Neural cell (in vitro differentiated cells): ENCODE results near the gene TNFRSF8.

ENCODE experiments used
- CTCF ChIP-seq: fragments of 450-650 bp; IDR thresholded peaks from 2 replicates; pipeline ENCODE4 v1.5.1; 2014; ENCODE audit warnings: antibody characterized with exemption, mild to moderate bottlenecking, moderate library complexity; ENCODE audit not compliant: poor library complexity, severe bottlenecking
- EP300 ChIP-seq: fragments of 450-650 bp; conservative IDR thresholded peaks from 2 replicates; pipeline ENCODE4 v1.6.1; 2014; ENCODE audit warnings: antibody characterized with exemption, mild to moderate bottlenecking, moderate library complexity; ENCODE audit not compliant: poor library complexity, severe bottlenecking
- EZH2 ChIP-seq: fragments of 200-600, 300-800 bp; shearing (Covaris generic), sonication (generic); IDR thresholded peaks from 2 replicates; pipeline ENCODE4 v1.6.1; 2014; ENCODE audit warnings: antibody characterized with exemption, low read length, borderline replicate concordance, mild to moderate bottlenecking; ENCODE audit not compliant: insufficient read depth, poor library complexity, severe bottlenecking
- MXI1 ChIP-seq: fragments of 450-650 bp; conservative IDR thresholded peaks from 2 replicates; pipeline ENCODE4 v1.6.1; 2014; ENCODE audit warnings: antibody characterized with exemption, mild to moderate bottlenecking; ENCODE audit not compliant: poor library complexity, severe bottlenecking
- POLR2AphosphoS5 ChIP-seq: IDR thresholded peaks from 2 replicates; pipeline ENCODE4 v1.6.1; 2012
- RAD21 ChIP-seq: fragments of 450-650 bp; conservative IDR thresholded peaks from 2 replicates; pipeline ENCODE4 v1.6.1; 2014; ENCODE audit warnings: antibody characterized with exemption, mild to moderate bottlenecking, moderate library complexity
- REST ChIP-seq: IDR thresholded peaks from 2 replicates; pipeline ENCODE4 v1.6.1; 2012; ENCODE audit warnings: borderline replicate concordance
- TAF1 ChIP-seq: IDR thresholded peaks from 2 replicates; pipeline ENCODE4 v1.6.1; 2012; ENCODE audit warnings: low read depth

GRCh38 chr1:12100071-12100470 is 37.0 kb downstream of the TNFRSF8 start:
- TF ChIP-seq CTCF: no peak
- no peak for TF ChIP-seq REST
- no peak for TF ChIP-seq MXI1
- no peak for TF ChIP-seq POLR2AphosphoS5
- no peak for TF ChIP-seq TAF1
- no peak for TF ChIP-seq EP300
- no peak for TF ChIP-seq EZH2
- no peak for TF ChIP-seq RAD21
